Sigmoid colon (tissue), 7 donors: Measurements from ENCODE around the gene CDK18. TPM values are rescaled to one million over a fixed set of nuclear protein-coding genes. Genes with fewer than 3 reads are reported as not detected.

Experiments used
- DNase-seq: peaks from one replicate; pipeline ENCODE4 v3.0.0-alpha.2; 2019
- H3K27ac ChIP-seq, 4 donors: fragments of 200-600 bp; sonication (generic); one replicate each; pipeline ENCODE4 v1.5.1; 2016 to 2019; ENCODE audit warnings: mild to moderate bottlenecking in 1 of 4
- H3K27me3 ChIP-seq, 3 donors: fragments of 200-600 bp; sonication (generic); one replicate each; pipeline ENCODE4 v1.5.1; 2019; ENCODE audit warnings: mild to moderate bottlenecking in 1 of 3
- H3K36me3 ChIP-seq, 4 donors: fragments of 200-600 bp; sonication (generic); one replicate each; pipeline ENCODE4 v1.5.1; 2016 to 2019
- H3K4me1 ChIP-seq, 4 donors: fragments of 200-600 bp; sonication (generic); one replicate each; pipeline ENCODE4 v1.5.1; 2017 to 2019
- H3K4me3 ChIP-seq, 4 donors: fragments of 200-600 bp; sonication (generic); one replicate each; pipeline ENCODE4 v1.5.1; 2017 to 2019; ENCODE audit warnings: mild to moderate bottlenecking in 2 of 4, moderate library complexity in 1 of 4
- H3K9me3 ChIP-seq, 4 donors: fragments of 200-600 bp in 3 of 4; sonication (generic) in 3 of 4; one replicate each; pipeline versions ENCODE4 v1.5.1 to v1.6.1; 2013 to 2019
- CTCF ChIP-seq, 4 experiments: fragments of 450-650 bp in 3 of 4; fragments of 200-600 bp in 1 of 4; IDR thresholded peaks; one replicate each; pipeline ENCODE4 v1.5.1; 2016 to 2019; ENCODE audit warnings: antibody characterized with exemption in 4 of 4, mild to moderate bottlenecking in 3 of 4, moderate library complexity in 2 of 4
- EP300 ChIP-seq, 4 donors: sonication (generic); formaldehyde crosslinking; IDR thresholded peaks; one replicate each; pipeline ENCODE4 v1.6.1; 2017; ENCODE audit warnings: antibody characterized with exemption in 4 of 4
- POLR2A ChIP-seq, 2 donors: fragments of 450-650 bp; IDR thresholded peaks; one replicate each; pipeline ENCODE4 v1.6.1; 2016; ENCODE audit warnings: antibody characterized with exemption in 2 of 2, mild to moderate bottlenecking in 2 of 2, moderate library complexity in 2 of 2
- POLR2AphosphoS5 ChIP-seq, 4 donors: sonication (generic); formaldehyde crosslinking; IDR thresholded peaks; one replicate each; pipeline ENCODE4 v1.6.1; 2017; ENCODE audit warnings: antibody characterized with exemption in 4 of 4
- WGBS, 2 donors: extraction: QIAGEN DNeasy Blood & Tissue Kit; methylation state at CpG; one replicate each; pipeline ENCODE4 v1.1.7; 2013; 5-methylcytosine and 5-hydroxymethylcytosine counted together
- intact Hi-C: fragments of 100-400 bp; cut with DNase I; formaldehyde crosslinking; loops from one replicate; pipeline ENCODE4 v1.15.1; 2023
- polyA plus RNA-seq, 3 donors: library from polyadenylated mRNA; stranded (reverse); fragments of 200-250 nt; gene quantifications; one replicate each; pipeline ENCODE4 v1.2.3, GENCODE V29; 2013
- total RNA-seq, 4 donors: library from RNA; depleted of rRNA; stranded (reverse); fragments of >200 nt; gene quantifications; one replicate each; pipeline ENCODE4 v1.1.0, GENCODE V29; 2016
- donor health status: healthy with polysubstance abuse.
- donor health status: Bipolar disorder and iron deficiency.
- donor health status: healthy.

The CDK18 gene
- total and polyA plus RNA-seq, 7 donors: 6.7 to 26.8 (median 13.0) TPM

GRCh38 chr1:205538235-205538840, 33.9 kb downstream of the CDK18 start:
- intact Hi-C loops: no loop called here
- H3K4me3 ChIP-seq: no peak overlapping the region
- no peaks in the 10 kb centered on the region for H3K36me3 ChIP-seq
- 71 to 72% methylated on average over 5 of the region's 5 CpGs for WGBS, 2 donors
- TF ChIP-seq POLR2A (IDR thresholded peaks at IDR 0.05) (no peak), EP300 (IDR thresholded peaks at IDR 0.05) (no peak), POLR2AphosphoS5 (IDR thresholded peaks at IDR 0.05) (no peak), CTCF (IDR thresholded peaks at IDR 0.05) (no peak)
- H3K27ac ChIP-seq: no peak overlapping the region
- DNase-seq: peak; percentile 24
- H3K27me3 ChIP-seq: no peaks in the 10 kb centered on the region
- peaks cover 0 to 5% (median 4%) of the 10 kb centered on the region in 4 donors for H3K4me1 ChIP-seq
- no peaks in the 10 kb centered on the region for H3K9me3 ChIP-seq

- Histone ChIP-seq H3K36me3 (no peaks in the 10 kb centered on the region), H3K4me3 (no peak overlapping the region), H3K4me1 (peaks cover 0 to 15% (median 13%) of the 10 kb centered on the region in 4 donors), H3K27me3 (peaks cover 0 to 27% (median 15%) of the 10 kb centered on the region in 3 donors), H3K27ac (no peak overlapping the region), H3K9me3 (no peaks in the 10 kb centered on the region)
- no peak for TF ChIP-seq EP300 (IDR thresholded peaks at IDR 0.05)
- TF ChIP-seq CTCF (IDR thresholded peaks at IDR 0.05): no peak
- TF ChIP-seq POLR2AphosphoS5 (IDR thresholded peaks at IDR 0.05): no peak
- TF ChIP-seq POLR2A (IDR thresholded peaks at IDR 0.05): no peak
- WGBS, 2 donors: 80% methylated on average over 6 of the region's 6 CpGs
- no peak for DNase-seq
- intact Hi-C loops: no loop called here
These were observed 36.9 kb downstream of the CDK18 start for GRCh38 chr1:205541161-205541886.

- Histone ChIP-seq H3K4me1 (peaks cover 0 to 15% (median 13%) of the 10 kb centered on the region in 4 donors), H3K4me3 (no peak overlapping the region), H3K27me3 (peaks cover 0 to 35% (median 18%) of the 10 kb centered on the region in 3 donors), H3K9me3 (no peaks in the 10 kb centered on the region), H3K36me3 (no peaks in the 10 kb centered on the region), H3K27ac (peak overlapping the region in 2 of 4 donors; percentile 46 to 55)
- 79% methylated on average over 11 of the region's 11 CpGs for WGBS, 2 donors
- TF ChIP-seq POLR2AphosphoS5 (IDR thresholded peaks at IDR 0.05): peak in 1 of 4 donors; percentile 23
- no peak for TF ChIP-seq EP300 (IDR thresholded peaks at IDR 0.05)
- no peak for TF ChIP-seq POLR2A (IDR thresholded peaks at IDR 0.05)
- TF ChIP-seq CTCF (IDR thresholded peaks at IDR 0.05): no peak
- intact Hi-C loops: no loop called here
- DNase-seq: no peak
These were observed 37.9 kb downstream of the CDK18 start for GRCh38 chr1:205542367-205542766.

GRCh38 chr1:205543351-205544301, 39.2 kb downstream of the CDK18 start:
- Histone ChIP-seq H3K4me1 (peaks cover 0 to 15% (median 13%) of the 10 kb centered on the region in 4 donors), H3K4me3 (peak overlapping the region in 3 of 4 donors; percentile 21 to 37 (median 34)), H3K27me3 (peaks cover 0 to 40% (median 23%) of the 10 kb centered on the region in 3 donors), H3K36me3 (no peaks in the 10 kb centered on the region), H3K27ac (peak overlapping the region; percentile 45 to 55 (median 50)), H3K9me3 (no peaks in the 10 kb centered on the region)
- intact Hi-C loops: no loop called here
- DNase-seq: peak; percentile 84
- TF ChIP-seq CTCF (IDR thresholded peaks at IDR 0.05): no peak
- 2 to 3% methylated on average over 25 of the region's 25 CpGs for WGBS, 2 donors
